ENCODE data around the gene CATSPER1.

GRCh38 chr11:66045177-66045639 is 18.9 kb upstream of the CATSPER1 start:
- TF ChIP-seq AHR (CRISPR knock-in tag; IDR thresholded peaks at IDR 0.05) (no peak), ARHGAP35 (CRISPR knock-in tag; IDR thresholded peaks at IDR 0.05; ENCODE audit: borderline replicate concordance) (no peak), GPBP1L1 (CRISPR knock-in tag; IDR thresholded peaks at IDR 0.05) (no peak)
